SJSA1 (cell line): ENCODE results near the gene ZNF132. TPM values are rescaled to one million over a fixed set of nuclear protein-coding genes. Genes with fewer than 3 reads are reported as not detected.

ENCODE experiments used
- DNase-seq, 2 experiments: peaks; one replicate each; pipeline ENCODE4 v3.0.0-alpha.2; 2015 to 2020; ENCODE audit warnings: low spot score in 2 of 2, low read depth in 1 of 2
- H3K27ac ChIP-seq: fragments of 250-450 bp; sonication (Bioruptor Pico); 2 replicates; pipeline ENCODE4 v1.5.1; 2020; ENCODE audit warnings: mild to moderate bottlenecking, moderate library complexity
- H3K27me3 ChIP-seq: fragments of 250-450 bp; sonication (Bioruptor Pico); replicated peaks from 2 replicates; pipeline ENCODE4 v1.5.1; 2020; ENCODE audit warnings: mild to moderate bottlenecking, moderate library complexity
- H3K36me3 ChIP-seq: fragments of 250-450 bp; sonication (Bioruptor Pico); 2 replicates; pipeline ENCODE4 v1.5.1; 2020; ENCODE audit warnings: mild to moderate bottlenecking
- H3K4me1 ChIP-seq: fragments of 250-450 bp; sonication (Bioruptor Pico); replicated peaks from 2 replicates; pipeline ENCODE4 v1.6.1; 2021; ENCODE audit warnings: mild to moderate bottlenecking
- H3K4me3 ChIP-seq: fragments of 250-450 bp; sonication (Bioruptor Pico); 2 replicates; pipeline ENCODE4 v1.5.1; 2020; ENCODE audit warnings: mild to moderate bottlenecking
- H3K9me3 ChIP-seq: fragments of 250-450 bp; sonication (Bioruptor Pico); replicated peaks from 2 replicates; pipeline ENCODE4 v1.5.1; 2020; ENCODE audit warnings: mild to moderate bottlenecking
- total RNA-seq: library from RNA; depleted of rRNA; stranded (reverse); fragments of >200 nt; shearing (Covaris generic); gene quantifications from 2 replicates; pipeline ENCODE4 v1.2.3, GENCODE V29; 2014; rRNA removed

ZNF132 gene
- total RNA-seq, 1 experiment from 2014 or later: 6.0 TPM

GRCh38 chr19:58382997-58383603 is 56.9 kb downstream of the ZNF132 start:
- DNase-seq: no peak
- peaks cover 13% of the 10 kb centered on the region for H3K36me3 ChIP-seq
- no peaks in the 10 kb centered on the region for H3K27me3 ChIP-seq
- H3K27ac ChIP-seq: no peak overlapping the region
- peaks cover 28% of the 10 kb centered on the region for H3K4me1 ChIP-seq
- H3K9me3 ChIP-seq: no peaks in the 10 kb centered on the region; the same call in 1 of the 2 replicates
- H3K4me3 ChIP-seq: no peak overlapping the region

Other genes with a start within 250 kb of the ZNF132 start
- gene ZNF544, start 211.2 kb downstream of the ZNF132 start, total RNA-seq: 42.4 and 50.5 TPM in 2 replicates
- gene ZNF8, start 161.2 kb downstream of the ZNF132 start, total RNA-seq: 2.5 and 4.1 TPM in 2 replicates
- 44.4 and 59.3 TPM in 2 replicates for gene ERVK3-1, start 134.8 kb downstream of the ZNF132 start, total RNA-seq
- gene ZSCAN22, start 113.2 kb downstream of the ZNF132 start, total RNA-seq: 2.5 and 3.2 TPM in 2 replicates
- gene A1BG, start 86.7 kb downstream of the ZNF132 start, total RNA-seq: 23.6 and 67.7 TPM in 2 replicates
- 0.19 and 1.3 TPM in 2 replicates for gene ZNF497, start 77.4 kb downstream of the ZNF132 start, total RNA-seq
- gene ZNF837, start 59.1 kb downstream of the ZNF132 start, total RNA-seq: 2.5 and 7.0 TPM in 2 replicates
- gene RPS5, start 52.9 kb downstream of the ZNF132 start, total RNA-seq: 1,597 and 2,220 TPM in 2 replicates
- 0.53 TPM in 1 of 2 replicates, not detected in the other for gene RNF225, start 44.5 kb downstream of the ZNF132 start, total RNA-seq
- gene ZNF584, start 31.5 kb downstream of the ZNF132 start, total RNA-seq: 9.6 and 13.5 TPM in 2 replicates
- 4.9 and 6.7 TPM in 2 replicates for gene ZNF324B, start 11.5 kb upstream of the ZNF132 start, total RNA-seq
- gene ZNF324, start 26.9 kb upstream of the ZNF132 start, total RNA-seq: 6.4 and 15.1 TPM in 2 replicates
- 5.1 TPM in 2 replicates for gene ZNF446, start 36.2 kb upstream of the ZNF132 start, total RNA-seq
- gene SLC27A5, start 71.8 kb upstream of the ZNF132 start, total RNA-seq: 0.38 and 0.55 TPM in 2 replicates
- gene ZBTB45, start 79.7 kb upstream of the ZNF132 start, total RNA-seq: 4.2 and 4.7 TPM in 2 replicates
- gene TRIM28, start 103.9 kb upstream of the ZNF132 start, total RNA-seq: 343 and 432 TPM in 2 replicates
- 92.8 and 116 TPM in 2 replicates for gene CHMP2A, start 115.0 kb upstream of the ZNF132 start, total RNA-seq
- gene UBE2M, start 118.5 kb upstream of the ZNF132 start, total RNA-seq: 79.2 and 109 TPM in 2 replicates
- 5.0 and 7.4 TPM in 2 replicates for gene MZF1, start 133.2 kb upstream of the ZNF132 start, total RNA-seq